Ovary (tissue), 3 donors: Measurements from ENCODE around the gene GIN1.

Experiments
- EP300 ChIP-seq: sonication (generic); formaldehyde crosslinking; IDR thresholded peaks from one replicate; pipeline ENCODE4 v1.6.1; 2017; ENCODE audit warnings: antibody characterized with exemption
- POLR2A ChIP-seq: fragments of 450-650 bp; IDR thresholded peaks from one replicate; pipeline ENCODE4 v1.6.1; 2017; ENCODE audit warnings: antibody characterized with exemption, mild to moderate bottlenecking, moderate library complexity
- TF ChIP-seq, protein P1 (sequence below), 3 donors: fragments of 450-650 bp in 2 of 3; fragments of 200-600 bp in 1 of 3; IDR thresholded peaks; one replicate each; pipeline versions ENCODE4 v1.5.1 to v1.8.0; 2016 to 2022; ENCODE audit warnings: antibody characterized with exemption in 3 of 3, mild to moderate bottlenecking in 1 of 3
- donor health status: DM: no; HTN: no; CAD: no.

DNA sequence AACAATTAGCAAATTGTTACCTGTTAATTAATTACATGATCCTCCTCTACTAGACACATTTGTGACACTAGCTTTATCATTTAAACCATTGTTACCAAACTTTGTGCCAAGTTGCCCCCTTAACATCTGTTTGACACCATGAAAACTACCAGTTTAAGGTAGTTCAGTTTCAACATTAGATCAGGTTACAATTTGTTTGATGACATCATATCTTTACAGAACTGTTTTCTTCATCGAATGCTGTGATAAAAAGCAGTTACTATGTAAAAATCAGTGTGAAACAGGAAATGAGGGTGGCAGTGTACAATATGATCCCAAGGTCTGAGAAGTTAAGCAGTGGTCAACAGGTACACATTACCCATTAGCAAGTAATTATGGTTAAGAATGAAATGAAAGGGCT is 17.7 kb downstream of the GIN1 start:
- no peak for TF ChIP-seq POLR2A
- TF ChIP-seq, protein P1, sequence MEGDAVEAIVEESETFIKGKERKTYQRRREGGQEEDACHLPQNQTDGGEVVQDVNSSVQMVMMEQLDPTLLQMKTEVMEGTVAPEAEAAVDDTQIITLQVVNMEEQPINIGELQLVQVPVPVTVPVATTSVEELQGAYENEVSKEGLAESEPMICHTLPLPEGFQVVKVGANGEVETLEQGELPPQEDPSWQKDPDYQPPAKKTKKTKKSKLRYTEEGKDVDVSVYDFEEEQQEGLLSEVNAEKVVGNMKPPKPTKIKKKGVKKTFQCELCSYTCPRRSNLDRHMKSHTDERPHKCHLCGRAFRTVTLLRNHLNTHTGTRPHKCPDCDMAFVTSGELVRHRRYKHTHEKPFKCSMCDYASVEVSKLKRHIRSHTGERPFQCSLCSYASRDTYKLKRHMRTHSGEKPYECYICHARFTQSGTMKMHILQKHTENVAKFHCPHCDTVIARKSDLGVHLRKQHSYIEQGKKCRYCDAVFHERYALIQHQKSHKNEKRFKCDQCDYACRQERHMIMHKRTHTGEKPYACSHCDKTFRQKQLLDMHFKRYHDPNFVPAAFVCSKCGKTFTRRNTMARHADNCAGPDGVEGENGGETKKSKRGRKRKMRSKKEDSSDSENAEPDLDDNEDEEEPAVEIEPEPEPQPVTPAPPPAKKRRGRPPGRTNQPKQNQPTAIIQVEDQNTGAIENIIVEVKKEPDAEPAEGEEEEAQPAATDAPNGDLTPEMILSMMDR (IDR thresholded peaks at IDR 0.05) = no peak
- no peak for TF ChIP-seq EP300
